HepG2 (cell line): ENCODE data around the gene AP3D1. TPM values are rescaled to one million over a fixed set of nuclear protein-coding genes. Genes with fewer than 3 reads are reported as not detected.

Source experiments
- ARNT2 ChIP-seq: sonication (generic); formaldehyde crosslinking; IDR thresholded peaks from 2 replicates; pipeline ENCODE4 v1.8.0; 2022; ENCODE audit warnings: mild to moderate bottlenecking, low read depth, missing genetic modification reagents, moderate library complexity
- EZH2 ChIP-seq: conservative IDR thresholded peaks from 2 replicates; pipeline ENCODE4 v1.6.1; 2012; ENCODE audit warnings: mild to moderate bottlenecking, low read depth, low read length, moderate library complexity
- GFI1 ChIP-seq: sonication (generic); formaldehyde crosslinking; IDR thresholded peaks from 2 replicates; pipeline ENCODE4 v1.5.0; 2020; ENCODE audit warnings: missing genetic modification reagents, mild to moderate bottlenecking, borderline replicate concordance
- HOXD1 ChIP-seq: sonication (generic); formaldehyde crosslinking; IDR thresholded peaks from 2 replicates; pipeline ENCODE4 v1.5.0; 2020; ENCODE audit warnings: missing genetic modification reagents
- IRF1 ChIP-seq: sonication (generic); formaldehyde crosslinking; IDR thresholded peaks from 2 replicates; pipeline ENCODE4 v1.4.0; 2020; ENCODE audit warnings: low read depth, mild to moderate bottlenecking, missing genetic modification reagents
- MXD3 ChIP-seq: IDR thresholded peaks from 2 replicates; pipeline ENCODE4 v1.6.1; 2016; ENCODE audit warnings: mild to moderate bottlenecking, missing biosample characterization, missing genetic modification reagents
- NFKBIZ ChIP-seq: IDR thresholded peaks from 2 replicates; pipeline ENCODE4 v1.6.1; 2018; ENCODE audit warnings: missing genetic modification reagents, missing compliant biosample characterization
- PRMT3 ChIP-seq: sonication (generic); formaldehyde crosslinking; IDR thresholded peaks from 2 replicates; pipeline ENCODE4 v1.8.1; 2022; ENCODE audit warnings: low read depth, mild to moderate bottlenecking, moderate library complexity, missing genetic modification reagents, borderline replicate concordance
- RARG ChIP-seq: sonication (generic); formaldehyde crosslinking; IDR thresholded peaks from 2 replicates; pipeline ENCODE4 v1.4.0; 2020; ENCODE audit warnings: low read depth, mild to moderate bottlenecking, missing genetic modification reagents
- RFX5 ChIP-seq: IDR thresholded peaks from 2 replicates; pipeline ENCODE4 v1.6.1; 2011; ENCODE audit warnings: low read depth, low read length, improper control_type of control experiment
- TCF12 ChIP-seq, 2 experiments: fragments of 450-650 bp in 1 of 2; sonication (generic) in 1 of 2; formaldehyde crosslinking in 1 of 2; IDR thresholded peaks; 2 replicates each; pipeline versions ENCODE4 v1.6.1 to v1.8.0; 2017 to 2022; ENCODE audit warnings: antibody characterized with exemption in 1 of 2, mild to moderate bottlenecking in 1 of 2, missing genetic modification reagents in 1 of 2, moderate library complexity in 1 of 2
- TEAD2 ChIP-seq: sonication (generic); formaldehyde crosslinking; IDR thresholded peaks from 2 replicates; pipeline ENCODE4 v1.9.0; 2021; ENCODE audit warnings: missing genetic modification reagents
- TFDP1 ChIP-seq: IDR thresholded peaks from 2 replicates; pipeline ENCODE4 v1.6.1; 2016; ENCODE audit warnings: missing compliant biosample characterization, missing genetic modification reagents, borderline replicate concordance
- THAP8 ChIP-seq: sonication (generic); formaldehyde crosslinking; IDR thresholded peaks from 2 replicates; pipeline ENCODE4 v1.5.1; 2020; ENCODE audit warnings: missing genetic modification reagents, mild to moderate bottlenecking, borderline replicate concordance
- ZBTB37 ChIP-seq: sonication (generic); formaldehyde crosslinking; IDR thresholded peaks from 2 replicates; pipeline ENCODE4 v1.4.0; 2020; ENCODE audit warnings: mild to moderate bottlenecking, missing genetic modification reagents
- ZFAT ChIP-seq: sonication (generic); formaldehyde crosslinking; conservative IDR thresholded peaks from 2 replicates; pipeline ENCODE4 v1.8.1; 2023; ENCODE audit warnings: missing genetic modification reagents, inconsistent platforms
- ZFP82 ChIP-seq: sonication (generic); formaldehyde crosslinking; IDR thresholded peaks from 2 replicates; pipeline ENCODE4 v1.5.1; 2020; ENCODE audit warnings: mild to moderate bottlenecking, missing genetic modification reagents, borderline replicate concordance
- ZFP90 ChIP-seq: sonication (generic); formaldehyde crosslinking; IDR thresholded peaks from 2 replicates; pipeline ENCODE4 v1.8.0; 2022; ENCODE audit warnings: missing genetic modification reagents, mild to moderate bottlenecking, inconsistent platforms, borderline replicate concordance
- ZNF230 ChIP-seq: sonication (generic); formaldehyde crosslinking; IDR thresholded peaks from 2 replicates; pipeline ENCODE4 v1.4.0; 2020; ENCODE audit warnings: mild to moderate bottlenecking, missing genetic modification reagents
- ZNF281 ChIP-seq: sonication (generic); formaldehyde crosslinking; IDR thresholded peaks from 2 replicates; pipeline ENCODE4 v1.4.0; 2020; ENCODE audit warnings: missing genetic modification reagents, borderline replicate concordance
- ZNF44 ChIP-seq: sonication (generic); formaldehyde crosslinking; IDR thresholded peaks from 2 replicates; pipeline ENCODE4 v1.5.1; 2020; ENCODE audit warnings: mild to moderate bottlenecking, missing genetic modification reagents
- ZSCAN22 ChIP-seq: sonication (generic); formaldehyde crosslinking; IDR thresholded peaks from 2 replicates; pipeline ENCODE4 v1.4.0; 2020; ENCODE audit warnings: mild to moderate bottlenecking, missing genetic modification reagents
- polyA plus RNA-seq, 8 experiments: library from polyadenylated mRNA; depleted of rRNA in 3 of 8; stranded (reverse) in 7 of 8; unstranded in 1 of 8; fragments of >200 nt; fragmentation: Illumina TruSeq in 4 of 8; extraction: Trizol in 4 of 8; gene quantifications; 2 replicates each; pipeline versions ENCODE4 v1.2.1 to v1.2.3, GENCODE V29; 2011 to 2016; ENCODE audit warnings: low read depth in 4 of 8, missing spikeins in 1 of 8, mixed read lengths in 1 of 8; ENCODE audit not compliant: insufficient read depth in 1 of 8
- total RNA-seq, 5 experiments: library from RNA; depleted of rRNA; stranded (reverse); fragments of >200 nt; fragmentation: Illumina TruSeq; extraction: Trizol; gene quantifications; 2 replicates each; pipeline ENCODE4 v1.2.3, GENCODE V29; 2016; ENCODE audit warnings: low read depth in 1 of 5

AP3D1 gene
- total and polyA plus RNA-seq, 2 of the 13 experiments (the other 11 are each of a cell fraction or from before 2014, with no cell fraction given), result 68.0 to 82.6 TPM

GRCh38 chr19:2064788-2065524 lies 86.4 kb downstream of the AP3D1 start (continued):
- TF ChIP-seq TCF12 (IDR thresholded peaks at IDR 0.05) (no peak), TCF12 (CRISPR knock-in tag; IDR thresholded peaks at IDR 0.05) (0 out of 2 replicates have a peak, but pooled peaks have one; percentile 14), IRF1 (CRISPR knock-in tag) (no peak), ZNF281 (CRISPR knock-in tag) (no peak), RARG (CRISPR knock-in tag) (no peak), ZFAT (no peak), PRMT3 (CRISPR knock-in tag) (no peak), ARNT2 (CRISPR knock-in tag) (no peak), EZH2 (no peak), ZBTB37 (no peak), TFDP1 (CRISPR knock-in tag) (no peak; the same call in 1 of the 2 replicates), GFI1 (peak; percentile 59; the same call in 1 of the 2 replicates), NFKBIZ (no peak), ZNF44 (0 out of 2 replicates have a peak, but pooled peaks have one; percentile 53), ZFP82 (CRISPR knock-in tag) (no peak), RFX5 (no peak), ZFP90 (CRISPR knock-in tag) (no peak), ZSCAN22 (no peak), TEAD2 (no peak), HOXD1 (CRISPR knock-in tag) (no peak), THAP8 (CRISPR knock-in tag) (no peak), ZNF230 (CRISPR knock-in tag) (no peak; the same call in 1 of the 2 replicates), MXD3 (CRISPR knock-in tag) (no peak)
